ENCODE measurements around the gene SND1.
"Not testable (repeated sequence)": the region's sequence is repeated elsewhere in the genome, so short reads cannot be mapped to it uniquely, and the experiment has no call there.

Gene SND1

DNA sequence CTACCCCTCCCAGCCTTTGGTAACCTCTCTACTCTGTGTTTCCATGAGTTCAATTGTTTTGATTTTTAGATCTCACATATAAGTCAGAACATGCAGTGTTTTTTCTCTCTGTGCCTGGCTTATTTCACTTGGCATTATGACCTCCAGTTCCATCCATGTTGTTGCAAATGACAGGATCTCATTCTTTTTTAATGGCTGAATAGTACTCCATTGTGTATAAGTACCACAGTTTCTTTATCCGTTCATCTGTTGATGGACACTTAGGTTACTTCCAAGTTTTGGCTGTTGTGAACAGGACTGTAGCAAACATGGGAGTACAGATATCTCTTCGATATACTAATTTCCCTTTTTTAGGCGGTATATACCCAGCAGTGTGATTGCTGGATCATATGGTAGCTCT is 237.7 kb downstream of the SND1 start:
- no peak for DNase-seq (ENCODE audit: low read depth)

DNA sequence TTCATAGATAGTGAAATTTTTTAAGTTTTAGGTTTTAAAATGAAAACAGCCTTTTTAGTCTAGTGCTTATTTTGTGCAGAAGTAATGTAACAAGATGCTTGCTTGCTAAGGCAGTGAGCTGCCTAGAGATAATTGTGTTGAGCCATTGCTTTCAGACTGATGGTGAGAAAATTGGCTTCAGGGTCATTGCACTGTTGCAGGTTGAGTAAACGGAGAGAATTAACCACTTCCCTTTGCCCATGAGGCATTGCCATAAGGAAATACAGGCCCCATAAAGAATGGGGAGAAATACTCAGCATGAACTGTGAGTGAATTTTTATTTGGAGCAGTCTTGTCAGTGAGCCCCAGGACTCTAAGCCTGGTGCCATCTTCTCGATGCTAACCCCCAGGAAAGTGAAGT is 238.7 kb downstream of the SND1 start:
- DNase-seq (ENCODE audit: low read depth), result no peak

DNA sequence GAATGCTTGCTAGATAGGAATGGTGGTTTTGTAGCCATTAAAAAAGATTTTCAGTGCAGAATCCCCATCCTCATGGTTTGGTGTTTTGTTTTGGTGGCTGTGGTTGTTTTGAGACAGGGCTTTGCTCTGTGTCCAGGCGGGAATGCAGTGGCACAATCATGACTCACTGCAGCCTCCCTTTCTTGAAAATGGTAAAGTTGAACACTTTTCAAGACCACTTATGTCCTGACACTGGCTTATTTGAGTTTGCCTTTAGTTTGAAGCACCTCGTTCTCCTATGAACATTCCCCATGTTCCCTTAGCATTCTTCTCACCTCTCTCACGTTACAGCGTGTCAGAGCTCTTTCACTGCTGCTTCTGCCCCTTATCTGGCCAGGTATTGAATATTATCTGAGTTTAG is 239.2 kb downstream of the SND1 start:
- DNase-seq (ENCODE audit: low read depth), result no peak

DNA sequence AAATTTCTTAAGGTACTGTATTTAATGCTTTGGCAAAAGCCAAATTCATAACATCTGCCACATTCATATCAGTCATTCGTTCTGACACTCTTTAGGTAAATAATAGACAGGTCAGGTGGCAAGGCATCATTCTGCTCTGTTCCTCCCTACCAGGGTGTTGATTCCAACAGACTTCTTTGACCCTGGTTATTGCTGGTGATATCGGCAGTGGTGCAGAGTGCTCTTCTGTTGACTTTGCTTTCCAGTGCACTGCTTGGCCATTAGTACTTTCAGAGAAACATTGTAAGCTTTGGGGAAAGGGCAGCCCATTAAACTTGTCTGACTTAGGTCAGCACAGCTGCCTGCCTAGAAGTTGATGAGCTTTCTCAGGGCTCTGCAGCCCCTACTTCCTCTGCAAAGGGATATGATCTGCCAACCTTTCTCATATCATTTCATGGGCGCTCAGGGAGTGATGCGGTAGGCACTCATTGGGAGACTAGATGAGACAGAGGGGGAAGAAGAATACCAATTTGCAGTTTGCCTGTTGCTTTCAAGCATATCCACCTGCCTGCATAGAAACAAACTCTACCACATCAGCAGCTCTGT is 240.0 kb downstream of the SND1 start:
- no peak for DNase-seq (ENCODE audit: low read depth)

DNA sequence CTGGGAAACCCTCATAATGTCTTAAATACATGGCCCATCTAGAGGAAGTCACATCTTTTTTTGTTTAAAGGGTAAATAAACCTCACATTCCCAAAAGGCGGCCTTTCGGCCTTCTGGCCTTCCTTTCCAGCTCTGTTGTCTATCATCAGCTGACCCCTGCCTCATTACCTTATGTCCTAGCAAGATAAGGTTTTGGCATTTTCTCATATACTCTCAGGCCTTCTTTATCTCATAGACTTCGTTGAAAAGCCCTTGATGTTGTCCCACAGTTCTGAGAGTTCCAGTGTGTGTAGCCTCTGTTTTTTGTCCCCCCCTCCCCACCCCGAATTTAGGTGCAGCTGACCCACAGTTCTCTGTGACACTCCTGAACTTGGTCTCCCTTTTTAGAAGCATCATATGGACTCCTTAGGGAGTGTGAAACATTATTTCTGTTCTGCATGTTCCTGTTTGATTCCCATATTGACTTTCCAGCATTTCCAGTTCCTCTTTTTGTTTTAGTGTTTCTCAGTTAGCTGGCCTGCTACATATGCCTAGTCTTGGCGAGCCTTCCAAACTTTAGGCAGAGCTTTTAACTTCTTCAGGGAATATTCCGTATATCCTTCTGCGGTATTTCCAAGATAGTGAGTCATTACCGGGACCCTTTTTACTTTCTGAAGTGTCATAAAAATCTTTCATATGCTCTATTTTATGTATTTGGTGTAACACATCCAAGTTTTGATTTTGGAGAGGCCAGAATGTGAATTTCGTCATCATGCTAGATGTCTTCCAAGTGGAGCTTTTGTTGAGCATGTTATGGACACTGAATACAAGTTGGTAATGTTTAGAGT is 240.7 kb downstream of the SND1 start:
- DNase-seq (ENCODE audit: low read depth), result no peak

DNA sequence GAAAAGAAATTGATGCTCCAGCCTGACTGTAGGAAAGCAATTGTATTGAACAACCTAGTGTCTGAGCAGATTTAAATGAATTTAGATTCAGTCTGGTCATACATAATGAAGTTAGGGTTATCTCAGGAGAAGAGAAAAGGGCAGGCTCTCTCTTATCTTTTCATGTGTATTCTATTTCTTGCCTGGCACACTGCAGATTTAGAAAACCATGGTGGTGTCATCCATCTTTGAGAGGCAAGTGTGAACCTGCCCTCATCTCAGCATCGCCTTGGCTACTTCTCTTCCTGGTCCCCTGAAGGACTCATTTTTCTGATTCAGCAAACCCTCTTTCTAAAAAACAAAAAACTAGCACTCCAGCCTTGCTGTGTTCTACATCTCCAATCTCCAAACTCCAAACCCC is 241.6 kb downstream of the SND1 start:
- DNase-seq (ENCODE audit: low read depth), result no peak

DNA sequence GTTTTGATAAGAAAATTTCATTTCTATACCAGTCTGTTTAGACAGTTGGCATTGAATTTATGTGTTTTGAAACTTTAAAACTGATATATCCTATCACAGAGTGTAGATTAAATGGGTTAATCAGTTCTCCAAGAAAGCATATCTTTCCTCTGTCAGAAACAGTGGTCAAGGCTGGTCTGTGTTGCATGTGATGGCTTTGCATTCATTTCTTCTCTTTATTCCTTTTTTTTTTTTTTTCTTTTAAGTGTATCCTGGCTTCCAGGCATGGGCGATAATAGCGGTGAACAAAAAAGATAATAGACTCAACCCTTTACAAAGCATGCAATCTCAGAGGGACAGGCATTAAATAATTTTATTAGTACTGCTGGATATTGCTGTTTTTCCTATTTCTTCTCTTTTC is 242.6 kb downstream of the SND1 start:
- DNase-seq (ENCODE audit: low read depth), result no peak

DNA sequence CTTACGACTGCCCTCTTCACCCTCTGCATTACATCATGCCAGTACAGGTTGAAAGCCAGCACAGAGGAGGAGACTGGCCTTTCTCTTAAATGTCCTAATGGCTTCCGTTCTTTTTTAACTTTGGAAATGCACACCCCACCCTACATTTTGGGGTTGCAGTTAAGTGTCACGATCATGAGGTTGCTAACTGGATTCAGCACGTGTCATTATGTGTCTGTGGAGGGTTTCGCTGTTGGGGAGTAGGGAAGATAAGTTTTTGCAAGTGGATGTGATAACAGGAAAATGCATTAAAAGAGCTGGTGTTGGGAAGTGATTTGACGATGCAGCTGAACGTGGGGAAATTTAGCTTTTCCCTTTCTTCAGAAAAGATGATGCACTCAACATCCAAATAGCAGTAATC is 243.4 kb downstream of the SND1 start:
- no peak for DNase-seq (ENCODE audit: low read depth)

DNA sequence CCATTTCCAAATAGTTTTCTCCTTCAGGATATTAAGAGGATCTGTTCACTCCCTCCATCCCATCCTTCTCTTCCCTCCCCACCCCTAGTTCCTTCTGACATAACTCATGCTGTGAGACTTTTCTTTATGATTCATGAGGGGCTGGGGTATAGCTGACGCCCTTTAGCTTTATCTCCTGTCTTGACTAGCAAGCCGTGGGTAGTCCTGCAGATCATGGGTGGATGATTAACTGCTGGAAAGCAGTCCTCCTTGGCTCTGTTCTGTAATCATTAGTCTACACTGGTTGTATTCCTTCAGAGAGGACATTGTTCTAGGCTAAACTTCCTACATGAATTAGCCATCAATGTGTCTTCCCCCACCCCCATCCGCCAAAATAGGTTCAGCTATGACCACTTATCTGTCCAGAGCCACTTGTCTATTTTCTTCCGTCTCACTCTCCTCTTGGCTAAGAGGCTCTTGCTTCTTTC is 243.9 kb downstream of the SND1 start:
- DNase-seq (ENCODE audit: low read depth), result no peak

DNA sequence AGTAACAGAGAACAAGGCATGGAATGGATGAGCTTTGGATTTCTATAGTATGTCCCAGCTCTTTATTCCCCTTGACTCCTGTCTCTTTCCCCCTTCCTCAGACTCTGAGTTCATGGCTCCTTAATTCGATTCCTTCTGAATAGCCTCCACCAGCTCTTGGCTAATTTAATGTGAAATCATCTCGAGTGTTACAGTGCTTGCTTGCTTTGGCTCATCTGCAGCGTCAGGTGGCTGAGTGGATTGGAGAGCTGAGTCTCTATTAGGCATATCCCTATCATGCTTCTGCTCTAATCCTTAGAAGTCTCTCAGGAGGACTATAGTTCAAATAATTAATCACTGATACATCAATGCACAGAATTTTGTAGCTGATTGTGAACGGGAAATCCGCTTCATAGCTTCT is 244.7 kb downstream of the SND1 start:
- no peak for DNase-seq (ENCODE audit: low read depth)

DNA sequence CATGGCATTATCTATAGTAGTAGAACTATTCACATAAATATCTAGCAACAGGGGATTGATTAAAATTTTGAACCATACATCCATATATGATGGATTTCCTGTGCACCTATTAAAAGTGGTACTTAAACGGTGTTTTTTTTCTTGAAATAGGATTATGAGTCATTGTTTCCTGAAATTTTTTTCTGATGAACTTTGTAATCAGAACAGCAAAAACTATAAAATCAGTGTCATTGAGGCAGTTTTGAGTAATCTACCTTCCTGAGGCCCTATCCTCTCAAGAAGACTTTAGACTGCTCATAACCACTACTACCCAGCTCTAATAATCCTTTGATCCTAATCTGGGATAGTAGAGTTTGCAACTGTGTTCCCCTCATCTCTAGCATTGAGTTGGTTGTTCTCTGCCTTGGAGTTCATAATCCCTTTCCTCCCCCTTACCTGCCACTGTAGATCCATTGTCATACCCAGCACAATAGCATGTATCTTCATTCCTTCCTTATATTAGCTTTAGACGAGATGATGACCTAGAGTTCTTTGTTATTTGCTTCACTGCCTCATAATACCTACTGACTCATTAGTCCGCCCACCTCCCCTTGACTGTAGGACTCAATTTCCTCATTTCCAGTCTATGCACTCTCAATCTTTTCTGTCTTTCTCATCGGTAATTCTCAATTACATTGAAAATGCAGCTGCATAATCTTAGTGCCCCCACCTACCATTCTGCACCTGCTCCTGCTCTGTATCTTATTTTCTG is 245.9 kb downstream of the SND1 start:
- peak; percentile 64 for DNase-seq (ENCODE audit: low read depth)

DNA sequence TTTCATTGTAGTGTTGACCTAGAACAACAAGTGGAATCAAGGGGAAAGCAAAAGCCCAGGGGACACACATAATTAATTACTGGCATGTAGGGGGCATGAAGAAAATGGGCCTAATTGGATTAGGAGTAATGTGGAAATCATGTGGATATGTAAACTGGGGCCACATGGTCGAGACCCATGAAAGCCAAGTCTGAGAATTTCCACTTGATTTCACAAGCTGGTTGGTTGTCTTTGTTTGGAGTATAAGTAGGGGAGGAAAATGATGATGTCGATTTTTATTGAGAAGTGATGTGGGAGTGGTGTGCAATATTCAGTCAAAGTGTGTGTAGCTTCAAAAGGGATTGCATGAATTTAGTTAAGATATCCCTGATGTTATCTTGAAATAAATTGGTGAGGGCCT is 247.4 kb downstream of the SND1 start:
- DNase-seq (ENCODE audit: low read depth), result no peak

DNA sequence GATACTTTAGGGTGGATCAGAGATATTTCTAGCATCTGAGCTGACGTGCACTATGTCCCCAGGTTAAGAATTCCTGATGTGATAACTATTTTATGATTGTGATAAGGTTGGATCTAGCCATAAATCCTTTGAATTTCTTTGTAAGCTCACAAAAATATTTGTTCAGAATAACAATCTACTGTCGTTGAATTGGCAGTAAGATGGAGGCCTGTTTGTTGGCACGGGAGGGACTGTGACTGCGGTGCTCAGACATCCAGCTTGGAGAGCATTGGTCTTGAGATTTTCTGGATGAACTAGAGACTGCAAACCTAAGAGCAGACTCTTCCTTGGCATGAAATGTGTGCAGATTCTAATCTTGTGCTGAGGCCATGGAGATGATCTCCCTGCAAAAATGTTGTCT is 248.1 kb downstream of the SND1 start:
- no peak for DNase-seq (ENCODE audit: low read depth)

DNA sequence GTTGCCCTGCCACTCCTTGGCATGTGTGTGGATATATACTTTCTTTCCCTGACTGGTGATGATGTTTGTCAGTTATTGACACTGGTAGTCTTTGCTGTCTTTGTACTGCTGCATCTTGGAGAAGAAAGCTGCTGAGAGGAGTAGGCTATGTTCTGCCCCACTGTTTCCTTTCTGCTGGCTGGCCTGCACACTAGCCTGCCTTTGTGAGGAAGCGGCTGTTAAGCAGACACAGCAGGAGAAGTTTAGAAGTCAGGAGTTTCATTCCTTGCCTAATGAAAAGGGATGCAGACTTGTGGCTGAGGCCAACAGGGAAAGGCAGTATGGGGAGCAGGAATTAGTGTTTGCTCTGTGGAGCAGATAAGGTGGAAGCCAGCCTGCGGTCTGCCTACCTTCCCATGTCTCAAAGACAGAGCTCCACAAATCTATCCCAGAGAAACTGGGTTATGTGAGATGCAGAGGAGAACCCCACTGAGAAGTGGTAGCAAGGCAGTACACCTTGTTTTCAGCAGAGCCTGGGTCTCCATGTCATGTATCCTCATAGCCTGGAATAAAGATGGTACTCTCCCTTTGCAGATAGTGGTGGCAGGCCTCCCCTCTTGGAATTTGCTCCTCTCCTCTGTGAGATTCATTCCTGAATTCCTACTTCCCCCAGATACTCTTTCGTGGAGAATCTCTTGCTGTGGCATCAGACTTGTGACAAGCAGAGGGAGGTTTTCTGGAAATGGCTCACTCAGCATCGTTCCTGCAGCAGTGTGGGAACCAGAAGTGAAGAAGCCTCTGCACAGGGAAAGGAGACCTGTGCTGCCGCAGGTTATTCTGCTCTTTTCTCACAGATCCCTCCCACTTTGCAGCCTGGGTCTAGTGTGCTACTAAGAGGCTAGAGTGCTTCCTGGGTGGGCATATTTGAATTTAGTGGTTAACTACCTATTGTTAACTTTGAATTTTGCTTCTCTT is 249.0 kb downstream of the SND1 start:
- DNase-seq (ENCODE audit: low read depth), result no peak

DNA sequence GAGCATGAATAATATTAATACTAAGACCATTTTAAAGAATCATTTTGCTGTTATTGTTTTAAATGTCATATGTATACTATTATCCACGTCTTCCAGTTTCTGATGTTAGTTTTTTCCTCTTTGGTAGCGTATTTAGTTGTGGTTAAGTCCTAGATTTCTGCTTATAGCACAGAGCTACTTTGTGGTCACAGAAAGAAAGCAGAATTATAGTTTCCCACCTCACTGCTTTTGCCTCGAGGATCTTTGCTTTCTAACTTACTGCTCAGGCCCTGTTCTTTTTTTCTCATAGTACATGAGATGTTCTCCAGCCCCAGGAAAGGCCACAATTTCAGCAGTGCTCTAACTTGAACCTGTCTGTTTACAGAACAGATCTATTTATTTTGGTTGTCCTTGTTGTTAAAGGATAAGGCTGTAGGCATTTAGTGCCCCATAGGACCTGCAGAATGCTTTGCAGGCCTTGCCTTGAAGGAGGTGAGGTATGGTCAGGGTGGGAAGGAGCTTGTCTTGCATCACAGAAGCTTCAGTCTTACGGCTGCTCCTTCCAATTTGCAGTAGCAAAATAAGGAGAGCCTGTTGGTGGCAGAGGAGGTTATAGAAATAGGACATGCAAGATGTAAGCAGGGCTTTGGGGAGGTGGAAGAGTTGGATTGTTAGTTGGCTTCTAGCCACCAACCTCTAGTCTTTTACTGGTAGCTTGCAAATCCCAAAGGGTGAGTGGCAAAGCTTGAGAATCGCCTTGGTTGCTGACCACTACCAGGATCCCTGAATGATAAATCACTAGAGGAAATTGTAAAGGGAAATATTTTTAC is 250.1 kb downstream of the SND1 start:
- peak; percentile 20 for DNase-seq (ENCODE audit: low read depth)

DNA sequence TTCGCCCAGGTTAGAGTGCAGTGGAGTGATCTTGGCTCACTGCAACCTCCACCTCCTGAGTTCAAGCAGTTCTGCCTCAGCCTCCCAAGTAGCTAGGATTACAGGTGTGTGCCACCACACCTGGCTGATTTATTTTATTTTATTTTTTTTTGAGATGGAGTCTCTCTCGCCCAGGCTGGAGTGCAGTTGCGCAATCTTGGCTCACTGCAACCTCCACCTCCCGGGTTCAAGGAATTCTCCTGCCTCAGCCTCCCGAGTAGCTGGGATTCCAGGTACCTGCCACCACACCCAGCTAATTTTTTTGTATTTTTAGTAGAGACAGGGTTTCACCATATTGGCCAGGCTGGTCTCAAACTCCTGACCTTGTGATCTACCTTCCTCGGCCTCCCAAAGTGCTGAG is 250.8 kb downstream of the SND1 start:
- DNase-seq (ENCODE audit: low read depth), result not testable (repeated sequence)

DNA sequence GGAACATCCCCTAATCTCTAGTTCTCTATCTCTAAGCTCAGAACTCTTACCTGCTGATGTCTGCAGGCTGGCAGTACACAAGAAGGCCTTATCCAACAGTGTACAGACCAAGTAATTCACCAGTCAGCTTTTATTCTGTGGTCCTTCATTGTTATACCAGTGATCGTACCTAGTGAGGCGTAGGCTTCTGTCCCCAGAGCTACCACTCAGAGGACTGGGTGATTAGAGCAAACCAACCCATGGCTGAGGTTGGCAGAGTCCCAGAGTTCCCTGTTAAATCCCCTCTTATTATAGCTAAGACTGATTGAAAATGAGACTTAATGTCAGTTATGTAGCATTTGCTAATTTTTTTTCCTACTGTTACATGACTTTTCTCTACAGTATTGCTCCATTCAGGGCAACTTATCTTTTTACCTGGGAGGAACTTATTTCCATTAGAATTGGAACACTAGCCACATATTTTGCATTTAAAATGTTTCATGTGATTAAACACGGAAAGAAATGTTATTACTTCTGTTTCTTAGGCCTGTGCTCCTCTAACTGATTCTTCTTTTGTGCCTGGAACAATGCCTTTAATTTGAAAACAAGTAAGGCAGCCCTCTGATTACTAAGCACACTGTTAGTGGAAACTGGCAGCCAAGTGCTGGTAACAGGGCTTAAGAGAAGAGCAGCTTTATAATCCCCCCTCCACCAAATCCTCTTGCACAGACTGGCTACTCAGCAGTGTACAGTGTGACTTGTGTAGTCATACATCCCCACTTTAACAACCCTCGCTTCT is 252.1 kb downstream of the SND1 start:
- peak; percentile 49 for DNase-seq (ENCODE audit: low read depth)

DNA sequence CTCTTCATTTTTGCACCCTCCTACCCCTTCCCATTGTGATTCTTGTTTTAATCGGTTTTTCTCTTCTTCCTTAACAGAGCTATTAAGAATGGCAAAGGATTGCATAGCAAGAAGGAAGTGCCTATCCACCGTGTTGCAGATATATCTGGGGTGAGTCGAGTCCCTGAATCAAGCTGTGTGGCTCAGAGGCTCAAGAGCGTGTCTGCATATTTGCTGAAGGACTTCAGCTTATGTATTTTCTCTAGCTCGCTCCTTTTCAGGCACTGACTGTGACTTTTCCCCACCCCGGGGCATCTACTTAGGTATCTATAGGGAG is 252.6 kb downstream of the SND1 start:
- DNase-seq (ENCODE audit: low read depth), result peak; percentile 44

DNA sequence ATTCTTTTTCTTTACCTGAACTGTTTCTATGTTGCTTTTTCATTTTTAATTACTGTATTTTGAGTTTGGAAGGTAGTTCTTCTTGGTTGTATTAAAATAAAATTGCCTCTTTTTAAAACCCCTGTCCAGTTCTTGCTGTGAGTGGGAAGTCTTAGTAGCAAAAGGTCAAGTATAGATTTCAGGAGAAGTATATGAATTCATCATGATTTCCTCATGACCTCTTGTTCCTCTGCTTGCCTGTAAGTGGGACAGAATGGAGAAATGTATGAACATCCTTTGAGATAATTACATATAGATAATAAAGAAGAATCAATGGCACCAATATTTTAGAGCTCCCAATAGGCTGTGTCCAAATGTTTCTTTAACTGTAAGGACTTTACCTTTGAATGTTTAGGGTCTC is 253.0 kb downstream of the SND1 start:
- DNase-seq (ENCODE audit: low read depth), result no peak

Data from iris pigment epithelial cell (primary cell).